Vagina (tissue), 2 donors: ENCODE measurements around the gene TCAIM.

ENCODE experiments used
- POLR2AphosphoS5 ChIP-seq, 2 donors: sonication (generic); formaldehyde crosslinking; IDR thresholded peaks; one replicate each; pipeline ENCODE4 v1.9.0; 2017; ENCODE audit warnings: antibody characterized with exemption in 2 of 2, mild to moderate bottlenecking in 2 of 2, low read depth in 1 of 2; ENCODE audit not compliant: insufficient read depth in 1 of 2
- TF ChIP-seq, protein P1 (sequence below), 3 experiments: fragments of 450-650 bp in 2 of 3; fragments of 200-600 bp in 1 of 3; sonication (generic) in 1 of 3; IDR thresholded peaks; one replicate each; pipeline ENCODE4 v1.5.1; 2017 to 2019; ENCODE audit warnings: antibody characterized with exemption in 3 of 3, mild to moderate bottlenecking in 2 of 3, moderate library complexity in 2 of 3

DNA sequence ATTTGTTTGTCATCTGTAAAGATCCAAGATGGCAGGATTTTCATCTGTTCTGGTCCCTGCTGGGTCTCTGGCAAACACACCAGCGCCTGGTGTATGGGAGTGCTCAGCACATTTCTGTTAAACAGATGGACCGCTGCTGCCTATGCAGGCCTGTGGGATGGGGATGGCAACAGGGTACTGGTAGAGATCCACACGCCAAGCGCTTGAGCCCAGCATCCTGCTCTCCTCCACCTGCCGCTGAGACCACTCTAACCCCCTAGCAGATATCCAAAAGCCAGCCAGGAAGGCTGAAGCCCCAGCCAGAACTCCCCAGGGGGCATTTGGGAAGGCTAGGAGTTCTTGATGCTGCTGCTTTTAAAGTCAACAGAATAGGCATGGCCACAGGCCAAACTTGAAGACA, 107.2 kb downstream of the TCAIM start:
- TF ChIP-seq, protein P1, sequence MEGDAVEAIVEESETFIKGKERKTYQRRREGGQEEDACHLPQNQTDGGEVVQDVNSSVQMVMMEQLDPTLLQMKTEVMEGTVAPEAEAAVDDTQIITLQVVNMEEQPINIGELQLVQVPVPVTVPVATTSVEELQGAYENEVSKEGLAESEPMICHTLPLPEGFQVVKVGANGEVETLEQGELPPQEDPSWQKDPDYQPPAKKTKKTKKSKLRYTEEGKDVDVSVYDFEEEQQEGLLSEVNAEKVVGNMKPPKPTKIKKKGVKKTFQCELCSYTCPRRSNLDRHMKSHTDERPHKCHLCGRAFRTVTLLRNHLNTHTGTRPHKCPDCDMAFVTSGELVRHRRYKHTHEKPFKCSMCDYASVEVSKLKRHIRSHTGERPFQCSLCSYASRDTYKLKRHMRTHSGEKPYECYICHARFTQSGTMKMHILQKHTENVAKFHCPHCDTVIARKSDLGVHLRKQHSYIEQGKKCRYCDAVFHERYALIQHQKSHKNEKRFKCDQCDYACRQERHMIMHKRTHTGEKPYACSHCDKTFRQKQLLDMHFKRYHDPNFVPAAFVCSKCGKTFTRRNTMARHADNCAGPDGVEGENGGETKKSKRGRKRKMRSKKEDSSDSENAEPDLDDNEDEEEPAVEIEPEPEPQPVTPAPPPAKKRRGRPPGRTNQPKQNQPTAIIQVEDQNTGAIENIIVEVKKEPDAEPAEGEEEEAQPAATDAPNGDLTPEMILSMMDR (IDR thresholded peaks at IDR 0.05), result no peak
- TF ChIP-seq POLR2AphosphoS5 (IDR thresholded peaks at IDR 0.05; ENCODE audit: insufficient read depth in 1 of 2, low read depth in 1 of 2), result no peak
